Left ventricle myocardium superior (tissue), 1 donor: ENCODE data around the gene NTMT1. TPM values are rescaled to one million over a fixed set of nuclear protein-coding genes. Genes with fewer than 3 reads are reported as not detected.

Source experiments
- ATAC-seq: fragments of 200-7000 bp; cut with Tn5 transposase; one replicate; pipeline ENCODE4 v1.9.1; 2020; ENCODE audit warnings: mild to moderate bottlenecking, moderate library complexity
- DNase-seq: peaks from one replicate; pipeline ENCODE4 v3.0.0-alpha.2; 2020
- intact Hi-C: fragments of 100-400 bp; cut with micrococcal nuclease; formaldehyde crosslinking; loops from one replicate; pipeline ENCODE4 v1.11.0; 2022
- total RNA-seq: library from RNA; stranded (reverse); fragmentation: NEBNext Ultra II Directional; extraction: Animal tissue kit (Norgen Biotek cat#: 25700); gene quantifications from one replicate; pipeline ENCODE4 v1.2.1, GENCODE V29; 2021
- donor health status: DM: no; HTN: yes; CAD: no; lungs with severe emphysema.

The NTMT1 gene
- total RNA-seq, 1 donor from 2014 or later: 66.5 TPM

DNA sequence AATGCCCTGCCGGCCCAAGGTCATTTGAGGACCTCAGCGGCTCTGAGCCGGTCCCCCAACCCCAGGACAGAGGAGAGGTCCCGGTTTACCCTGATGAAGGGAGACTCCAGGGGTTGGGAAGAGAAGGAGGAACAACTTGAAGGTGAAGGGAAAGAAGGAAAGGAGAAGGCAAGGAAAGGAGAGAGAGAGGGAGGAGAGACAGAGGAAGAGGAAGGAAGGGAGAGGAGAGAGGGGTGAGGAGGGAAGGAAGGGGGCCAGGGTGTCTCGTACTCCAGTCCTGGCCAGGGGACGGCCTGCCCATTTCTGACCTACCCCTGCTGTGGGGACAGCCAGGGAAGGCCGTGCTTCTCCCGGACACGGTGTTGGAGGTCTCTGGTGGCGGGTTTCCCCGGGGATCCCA lies 41.4 kb downstream of the NTMT1 start:
- DNase-seq: no peak
- no peak for ATAC-seq

GRCh38 chr9:129667850-129668249 lies 41.9 kb downstream of the NTMT1 start:
- intact Hi-C loops: no loop called here
- DNase-seq (no peak), ATAC-seq (no peak)

More for the DNA sequence above, 41.4 kb downstream of the NTMT1 start:
- intact Hi-C loops: no loop called here

- ATAC-seq: no peak
- DNase-seq: no peak
- intact Hi-C loops: no loop called here
These were observed 43.3 kb downstream of the NTMT1 start for GRCh38 chr9:129669141-129669718.

GRCh38 chr9:129669946-129670345 lies 44.0 kb downstream of the NTMT1 start:
- ATAC-seq: no peak
- DNase-seq: no peak
- intact Hi-C loops: no loop called here

DNA sequence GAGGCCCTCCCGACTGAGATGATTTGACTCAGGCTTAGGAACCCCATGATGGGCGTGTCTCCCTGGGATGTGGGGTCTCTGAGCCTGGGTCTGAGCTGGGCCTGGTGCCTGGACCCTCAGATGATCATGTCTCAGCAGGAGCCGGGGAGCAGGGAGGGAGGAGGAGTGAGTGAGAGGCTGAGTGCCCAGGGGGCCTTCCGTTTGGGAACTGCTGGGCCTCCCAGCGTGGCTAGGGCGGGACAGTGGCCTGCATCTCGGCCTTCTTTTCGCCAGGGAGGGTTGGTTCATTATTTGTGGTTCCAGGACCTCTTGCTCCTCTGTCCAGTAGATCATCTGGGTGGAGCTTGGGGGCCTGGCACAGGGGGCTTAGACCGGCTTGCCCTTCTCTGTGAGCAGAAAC lies 45.1 kb downstream of the NTMT1 start:
- ATAC-seq: no peak
- intact Hi-C loops: no loop called here
- no peak for DNase-seq

DNA sequence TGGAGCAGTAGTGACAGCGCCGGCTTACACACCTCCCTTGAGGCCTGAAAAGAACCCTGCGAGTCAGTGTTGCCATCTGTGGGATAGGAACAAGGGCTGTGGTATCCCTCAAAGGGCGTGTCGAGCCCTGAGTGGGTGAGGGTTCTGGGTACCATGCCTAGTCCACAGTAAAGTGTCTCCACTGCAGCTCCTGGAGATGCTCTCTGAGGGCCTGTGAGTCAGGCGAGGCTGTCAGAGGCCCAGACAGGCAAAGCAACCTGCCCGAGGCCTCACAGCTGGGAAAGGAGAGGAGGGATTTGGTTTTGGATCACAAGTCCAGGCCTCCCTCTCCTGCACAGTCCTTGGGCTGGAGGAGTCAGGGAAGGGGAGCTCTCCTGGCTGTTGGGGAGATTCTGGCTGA lies 45.6 kb downstream of the NTMT1 start:
- intact Hi-C loops: no loop called here
- DNase-seq: no peak
- ATAC-seq: no peak

GRCh38 chr9:129672702-129673101 lies 46.7 kb downstream of the NTMT1 start:
- DNase-seq: no peak
- intact Hi-C loops: no loop called here
- ATAC-seq: no peak

GRCh38 chr9:129673602-129674001 lies 47.6 kb downstream of the NTMT1 start:
- intact Hi-C loops: no loop called here
- DNase-seq (no peak), ATAC-seq (no peak)

DNA sequence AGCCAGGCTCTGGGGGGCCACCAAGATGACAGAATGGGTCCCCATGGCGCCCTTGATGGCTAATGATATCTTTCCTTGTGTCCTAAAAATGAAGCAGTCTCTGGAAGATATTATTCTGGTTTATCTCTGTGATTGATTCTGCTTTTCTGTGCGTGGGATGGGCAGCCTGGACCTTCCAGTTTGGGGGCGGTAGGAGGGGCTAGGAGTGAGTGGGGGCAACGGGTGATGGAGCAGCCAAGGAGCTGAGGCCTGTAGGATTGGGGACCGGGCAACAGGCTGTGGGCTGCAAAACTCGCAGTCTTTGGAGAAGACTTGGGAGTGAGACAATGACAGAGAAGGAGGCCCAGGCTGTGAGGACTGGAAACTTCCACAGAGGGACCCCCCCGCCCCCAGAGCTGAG lies 48.3 kb downstream of the NTMT1 start:
- ATAC-seq (no peak), DNase-seq (no peak)
- intact Hi-C loops: no loop called here

DNA sequence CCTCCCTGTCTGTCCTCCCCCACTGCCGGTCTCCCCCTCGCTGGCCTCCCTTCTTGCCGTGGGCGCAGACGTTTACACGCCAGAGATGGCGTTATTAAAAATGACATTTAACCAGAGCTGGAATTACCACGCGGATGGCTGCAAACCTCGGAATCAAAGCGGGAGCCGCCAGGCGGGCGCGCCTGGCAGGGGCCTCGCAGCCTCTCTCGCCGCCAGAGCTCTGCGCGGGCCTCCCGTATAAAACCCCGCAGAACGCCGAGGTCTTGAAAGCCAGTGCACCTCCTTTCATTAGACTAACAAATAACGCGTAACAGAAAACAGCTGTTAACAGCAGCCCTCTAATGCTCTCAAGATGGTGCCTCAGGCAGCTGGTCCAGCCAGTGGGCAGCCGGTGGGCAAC lies 49.7 kb downstream of the NTMT1 start:
- no peak for DNase-seq
- ATAC-seq: no peak
- intact Hi-C loops: no loop called here

DNA sequence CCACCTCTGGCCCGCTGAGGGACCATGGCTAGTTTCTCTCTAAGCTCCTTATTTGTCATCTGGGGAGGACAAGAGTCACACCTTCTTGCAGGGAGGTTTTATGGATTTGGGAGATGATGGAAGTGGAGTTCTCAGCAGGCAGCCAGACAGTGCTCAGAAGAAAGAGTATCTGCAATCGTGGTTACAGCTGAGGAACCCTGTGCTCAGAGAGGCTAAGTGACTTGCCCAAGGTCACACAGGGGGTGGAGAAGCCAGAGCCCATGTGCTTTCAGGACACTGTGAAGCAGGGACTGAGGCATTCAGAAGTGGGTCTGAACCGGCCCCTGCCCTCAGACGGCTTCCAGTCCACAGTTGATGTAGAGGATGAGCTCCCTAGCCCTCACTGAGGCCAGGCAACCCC lies 50.3 kb downstream of the NTMT1 start:
- ATAC-seq (no peak), DNase-seq (no peak)
- intact Hi-C loops: no loop called here

GRCh38 chr9:129676975-129677374 lies 51.0 kb downstream of the NTMT1 start:
- no peak for DNase-seq
- intact Hi-C loops: no loop called here
- peak; percentile 55 for ATAC-seq

GRCh38 chr9:129677456-129677855 lies 51.5 kb downstream of the NTMT1 start:
- ATAC-seq (peak; percentile 30), DNase-seq (no peak)
- intact Hi-C loops: no loop called here

GRCh38 chr9:129678844-129679243 lies 52.9 kb downstream of the NTMT1 start:
- no peak for DNase-seq
- intact Hi-C loops: no loop called here
- no peak for ATAC-seq

- intact Hi-C loops: no loop called here
- DNase-seq: no peak
- no peak for ATAC-seq
These were observed 53.6 kb downstream of the NTMT1 start for GRCh38 chr9:129679537-129679936.

DNA sequence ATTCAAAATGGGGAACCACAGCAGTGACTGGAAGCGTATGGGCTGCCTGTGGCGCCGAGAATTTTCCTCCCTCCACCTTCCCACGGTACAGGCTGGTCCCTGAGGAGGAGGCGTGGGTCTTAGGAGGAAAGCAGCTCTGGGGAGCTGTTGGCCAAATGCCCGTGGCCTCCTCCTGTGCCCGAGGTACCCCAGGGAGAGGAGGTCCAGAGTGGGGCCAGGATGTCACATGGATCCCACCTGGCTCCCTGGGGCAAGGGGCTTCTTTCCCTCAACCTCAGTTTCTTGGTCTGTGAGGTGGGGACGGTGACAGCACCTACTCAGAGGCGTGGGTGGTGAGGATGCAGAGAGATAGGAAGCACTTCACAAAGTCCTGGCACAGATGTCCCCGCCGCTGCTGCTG lies 56.0 kb downstream of the NTMT1 start:
- intact Hi-C loops: no loop called here
- no peak for ATAC-seq
- DNase-seq: no peak

- no peak for DNase-seq
- intact Hi-C loops: no loop called here
These were observed 56.4 kb downstream of the NTMT1 start for GRCh38 chr9:129682381-129682780.

GRCh38 chr9:129685220-129685932 lies 59.4 kb downstream of the NTMT1 start:
- DNase-seq (no peak), ATAC-seq (no peak)
- intact Hi-C loops: no loop called here

More at GRCh38 chr9:129682381-129682780, 56.4 kb downstream of the NTMT1 start:
- ATAC-seq: no peak
